GOT3 (cell line): ENCODE measurements around the gene SLC1A6.
"Not testable (repeated sequence)": the region's sequence is repeated elsewhere in the genome, so short reads cannot be mapped to it uniquely, and the experiment has no call there.

ENCODE experiments used
- DNase-seq: peaks from one replicate; lab custom pipeline; 2025; ENCODE audit warnings: mixed read lengths; lab: John Stamatoyannopoulos, UW

SLC1A6 gene

DNA sequence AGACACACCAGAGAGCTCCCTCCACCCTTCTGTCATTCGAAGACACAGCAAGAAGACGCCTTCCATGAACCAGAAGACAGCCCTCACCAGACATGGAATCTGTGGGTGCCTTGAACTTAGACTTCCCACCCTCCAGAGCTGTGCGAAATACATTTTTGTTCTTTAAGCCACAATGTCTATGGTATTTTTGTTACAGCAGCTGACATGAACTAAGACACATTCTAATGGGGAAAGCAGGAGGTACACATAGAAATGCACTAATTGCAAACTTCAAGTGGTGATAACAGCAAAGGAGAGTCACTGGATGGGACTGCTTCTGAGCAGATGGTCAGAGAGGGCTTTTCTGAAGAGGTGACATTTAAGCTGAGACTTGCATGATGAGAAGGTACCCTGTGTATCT is 22.2 kb downstream of the SLC1A6 start:
- no peak for DNase-seq

GRCh38 chr19:14954071-14954655 is 25.5 kb downstream of the SLC1A6 start:
- no peak for DNase-seq

- DNase-seq: no peak
Measured at GRCh38 chr19:14952767-14953166, 26.9 kb downstream of the SLC1A6 start.

- no peak for DNase-seq
Measured at GRCh38 chr19:14950421-14950820, 29.2 kb downstream of the SLC1A6 start.

DNA sequence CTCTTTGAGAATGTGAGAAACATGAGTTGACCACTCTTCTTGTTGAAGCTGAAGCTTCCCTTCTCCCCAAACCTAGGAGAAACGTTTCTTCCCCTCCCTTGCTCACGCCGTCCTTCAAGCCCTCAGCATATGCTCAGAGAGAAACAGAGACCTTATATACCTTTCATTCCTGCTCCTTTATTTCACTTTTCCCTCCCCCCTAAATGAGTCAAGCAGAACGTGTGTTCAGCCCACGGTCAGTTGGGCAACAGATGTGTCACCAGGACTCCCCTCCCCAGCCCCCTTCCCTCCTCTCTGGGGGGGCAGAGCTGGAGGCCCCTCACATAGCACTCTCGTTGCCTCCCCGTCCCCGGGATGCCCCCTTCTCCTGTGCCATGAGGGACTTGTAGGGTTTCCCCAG is 29.8 kb downstream of the SLC1A6 start:
- no peak for DNase-seq

DNA sequence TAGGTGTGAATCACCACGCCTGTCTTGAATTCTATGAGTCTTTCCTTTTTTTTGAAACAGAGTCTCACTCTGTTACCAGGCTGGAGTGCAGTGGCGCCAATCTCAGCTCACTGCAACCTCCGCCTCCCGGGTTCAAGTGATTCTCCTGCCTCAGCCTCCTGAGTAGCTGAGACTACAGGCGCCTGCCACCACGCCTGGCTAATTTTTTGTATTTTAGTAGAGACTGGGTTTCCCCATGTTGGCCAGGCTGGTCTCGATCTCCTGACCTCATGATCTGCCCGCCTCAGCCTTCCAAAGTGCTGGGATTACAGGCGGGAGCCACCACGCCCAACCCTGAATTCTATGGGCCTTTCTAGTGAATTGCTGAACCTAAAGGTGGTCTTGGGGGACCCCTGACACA is 30.3 kb downstream of the SLC1A6 start:
- DNase-seq: not testable (repeated sequence)

DNA sequence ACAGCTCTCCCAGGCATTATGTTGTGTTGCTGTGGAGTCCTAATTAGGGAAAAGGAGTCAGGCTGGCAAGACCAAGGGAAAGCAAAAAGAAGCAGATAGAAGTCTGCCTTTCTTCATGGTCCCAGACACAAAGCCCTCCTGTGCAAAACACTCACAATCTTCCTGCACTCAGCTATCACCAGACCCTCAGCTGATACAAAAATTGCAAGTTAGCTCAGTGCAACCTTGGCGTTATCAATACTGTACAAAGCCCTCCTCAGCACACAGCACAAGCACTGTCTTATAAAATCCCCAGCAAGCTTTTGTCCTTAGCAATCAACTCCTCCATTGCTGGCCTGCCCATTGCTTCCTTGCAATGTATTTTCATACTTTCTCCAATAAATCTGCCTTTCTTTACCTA is 35.2 kb downstream of the SLC1A6 start:
- DNase-seq: no peak

DNA sequence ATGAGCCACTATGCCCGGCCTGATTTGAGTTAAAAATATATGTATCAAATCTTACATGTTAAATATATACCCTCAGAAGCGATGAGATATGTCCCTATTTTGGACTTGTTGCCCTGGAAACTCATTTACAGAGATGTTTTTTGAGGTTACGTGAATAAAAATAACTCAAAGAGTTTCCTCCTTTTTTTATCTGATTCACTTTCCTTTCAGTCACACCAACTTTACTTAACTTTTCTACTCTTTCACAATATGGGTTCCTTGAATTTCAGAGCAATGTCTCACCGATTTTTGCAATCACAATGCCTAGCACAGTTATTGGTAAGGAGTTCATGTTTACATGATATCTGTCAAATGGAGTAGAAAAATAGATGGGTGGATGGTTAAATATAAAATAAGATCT is 36.1 kb downstream of the SLC1A6 start:
- DNase-seq: no peak

DNA sequence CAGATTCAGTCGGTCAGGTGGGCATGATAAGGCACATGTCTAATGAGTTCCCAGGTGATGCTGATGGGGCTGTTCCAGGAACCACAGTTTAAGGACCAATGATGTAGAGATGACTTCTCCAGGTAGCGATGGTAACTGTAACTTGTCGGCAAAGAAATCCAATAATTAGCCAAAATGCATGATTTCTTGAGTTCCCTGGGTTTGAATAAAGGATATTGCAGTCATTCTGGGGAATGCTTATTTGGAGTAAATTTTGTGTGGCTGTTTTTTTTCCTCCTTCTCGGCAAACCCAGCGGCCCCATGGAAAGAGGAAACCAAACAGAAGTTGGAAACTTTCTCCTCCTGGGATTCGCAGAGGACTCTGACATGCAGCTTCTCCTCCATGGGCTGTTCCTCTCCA is 38.5 kb downstream of the SLC1A6 start, which contains the start of gene OR7C2:
Gene OR7C2, plus strand, starts transcription at position 301 of the 400 bp plus-strand sequence. Its CDS starts 0 bp downstream, at position 301.
- no peak for DNase-seq

GRCh38 chr19:14940266-14940665 is 39.4 kb downstream of the SLC1A6 start:
- DNase-seq: peak; percentile 7

GRCh38 chr19:14933506-14933905 is 46.2 kb downstream of the SLC1A6 start:
- no peak for DNase-seq

DNA sequence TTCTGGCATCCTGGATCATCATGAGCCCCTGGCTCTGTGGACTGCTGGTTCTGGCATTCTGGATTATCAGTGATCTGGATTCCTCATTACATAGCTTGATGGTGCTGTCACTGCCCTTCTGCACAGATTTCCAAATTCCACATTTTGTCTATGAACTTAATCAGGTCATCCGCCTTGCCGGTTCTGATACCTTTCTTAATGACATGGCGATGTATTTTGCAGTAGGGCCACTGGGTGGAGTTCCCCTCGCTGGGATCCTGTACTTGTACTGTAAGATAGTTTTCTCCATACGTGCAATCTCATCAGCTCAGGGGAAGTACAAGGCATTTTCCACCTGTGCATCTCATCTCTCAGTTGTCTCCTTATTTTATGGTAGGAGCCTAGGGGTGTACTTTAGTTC is 62.8 kb downstream of the SLC1A6 start:
- no peak for DNase-seq

- no peak for DNase-seq
Measured at GRCh38 chr19:14915116-14915515, 64.5 kb downstream of the SLC1A6 start.

DNA sequence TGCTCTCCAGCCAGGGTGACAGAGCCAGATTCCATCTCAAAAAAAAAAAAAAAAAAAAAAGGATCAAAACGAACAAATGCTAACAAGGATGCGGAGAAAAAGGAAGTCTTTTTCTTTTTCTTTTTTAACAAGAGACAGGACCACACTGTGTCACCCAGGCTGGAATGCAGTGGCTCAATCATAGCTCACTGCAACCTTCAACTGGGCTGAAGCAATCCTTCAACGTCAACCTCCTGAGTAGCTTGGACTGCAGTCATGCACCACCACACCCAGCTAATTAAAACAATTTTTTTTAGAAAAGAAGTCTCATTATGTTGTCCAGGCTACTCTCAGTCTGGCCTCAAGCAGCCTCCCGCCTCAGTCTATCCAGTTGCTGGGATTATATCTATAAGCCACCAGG is 73.0 kb downstream of the SLC1A6 start:
- no peak for DNase-seq

DNA sequence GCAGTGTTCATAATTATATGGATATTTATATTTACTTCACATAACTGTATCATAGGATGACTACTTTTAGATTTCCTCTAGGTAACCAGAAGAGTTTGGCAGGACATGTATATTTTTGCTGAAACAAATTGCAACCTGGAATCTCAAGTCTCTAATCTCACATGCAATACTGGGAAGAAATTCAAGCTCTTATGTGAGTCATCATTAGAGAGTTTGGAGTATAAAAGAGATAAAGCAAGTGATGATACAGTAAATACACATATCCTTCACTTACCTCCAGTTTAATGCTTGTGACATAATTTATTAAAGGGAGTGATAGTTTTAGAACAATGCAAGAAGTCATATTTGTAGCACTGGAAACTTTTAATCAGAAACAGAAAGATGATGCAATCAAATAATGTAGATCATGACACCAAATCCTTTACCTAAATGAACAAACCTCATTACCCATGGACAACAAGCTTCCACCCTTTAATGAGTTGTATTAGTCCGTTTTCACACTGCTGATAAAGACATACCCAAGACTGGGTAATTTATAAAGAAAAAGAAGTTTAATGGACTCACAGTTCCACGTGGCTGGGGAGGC is 77.9 kb downstream of the SLC1A6 start:
- DNase-seq: no peak
